Panc1 (cell line): Measurements from ENCODE around the gene SMPD4.
"Not testable (repeated sequence)": the region's sequence is repeated elsewhere in the genome, so short reads cannot be mapped to it uniquely, and the experiment has no call there.

ENCODE experiments used
- POLR2AphosphoS5 ChIP-seq: IDR thresholded peaks from 2 replicates; pipeline ENCODE4 v1.6.1; 2012; ENCODE audit warnings: mild to moderate bottlenecking, low read depth, low read length, moderate library complexity
- TCF7L2 ChIP-seq: IDR thresholded peaks from 2 replicates; pipeline ENCODE4 v1.6.1; 2011; ENCODE audit warnings: mild to moderate bottlenecking, low read depth, low read length, inconsistent platforms
- TF ChIP-seq, protein P1 (sequence below), 2 experiments: IDR thresholded peaks; 2 replicates each; pipeline ENCODE4 v1.6.1; 2011 to 2012; ENCODE audit warnings: low read depth in 2 of 2, control low read depth in 1 of 2, low read length in 1 of 2, mild to moderate bottlenecking in 1 of 2, moderate library complexity in 1 of 2; ENCODE audit not compliant: insufficient read depth in 1 of 2
- TF ChIP-seq, protein P2 (sequence below): fragments of 450-650 bp; IDR thresholded peaks from 2 replicates; pipeline ENCODE4 v1.5.1; 2017; ENCODE audit warnings: mild to moderate bottlenecking

DNA sequence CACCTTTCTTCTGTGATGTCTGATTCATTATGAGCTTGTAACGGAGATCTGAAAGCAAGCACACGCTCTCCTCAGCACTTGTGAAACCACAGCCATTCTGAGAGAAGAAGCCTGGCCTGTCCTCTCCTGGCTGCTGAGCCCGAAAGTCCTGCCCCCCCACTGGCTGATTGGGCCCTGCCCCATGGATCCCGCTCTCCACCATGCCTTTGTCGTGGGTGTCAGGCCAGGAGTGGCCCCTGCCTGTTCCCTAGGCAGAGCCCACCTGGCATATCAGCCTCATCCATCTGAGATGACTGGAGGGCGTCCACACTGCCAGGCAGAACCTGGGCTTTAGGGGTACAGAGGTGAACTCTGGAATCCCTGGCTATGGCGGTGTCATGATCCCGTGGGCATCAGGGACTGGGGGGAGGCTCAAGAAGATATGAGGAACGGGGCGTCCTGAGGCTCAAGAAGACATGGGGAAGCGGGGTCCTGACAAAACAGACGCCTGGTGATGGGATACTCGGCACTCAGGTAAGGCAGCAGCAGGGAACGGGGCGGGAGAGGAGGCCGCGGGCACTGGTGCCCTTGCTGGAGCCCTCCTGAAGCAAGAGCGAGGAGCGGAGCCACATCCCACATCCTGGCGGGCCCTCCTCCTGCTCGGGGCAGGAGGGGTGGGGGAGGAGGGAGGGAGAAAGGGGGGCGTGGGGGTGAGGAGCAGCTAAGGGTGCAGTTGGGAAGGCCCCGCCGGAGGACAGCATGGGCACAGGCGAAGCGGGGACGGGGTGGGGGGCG, 37.9 kb downstream of the SMPD4 start:
- TF ChIP-seq POLR2AphosphoS5, TCF7L2: not testable (repeated sequence)
- TF ChIP-seq, protein P1, sequence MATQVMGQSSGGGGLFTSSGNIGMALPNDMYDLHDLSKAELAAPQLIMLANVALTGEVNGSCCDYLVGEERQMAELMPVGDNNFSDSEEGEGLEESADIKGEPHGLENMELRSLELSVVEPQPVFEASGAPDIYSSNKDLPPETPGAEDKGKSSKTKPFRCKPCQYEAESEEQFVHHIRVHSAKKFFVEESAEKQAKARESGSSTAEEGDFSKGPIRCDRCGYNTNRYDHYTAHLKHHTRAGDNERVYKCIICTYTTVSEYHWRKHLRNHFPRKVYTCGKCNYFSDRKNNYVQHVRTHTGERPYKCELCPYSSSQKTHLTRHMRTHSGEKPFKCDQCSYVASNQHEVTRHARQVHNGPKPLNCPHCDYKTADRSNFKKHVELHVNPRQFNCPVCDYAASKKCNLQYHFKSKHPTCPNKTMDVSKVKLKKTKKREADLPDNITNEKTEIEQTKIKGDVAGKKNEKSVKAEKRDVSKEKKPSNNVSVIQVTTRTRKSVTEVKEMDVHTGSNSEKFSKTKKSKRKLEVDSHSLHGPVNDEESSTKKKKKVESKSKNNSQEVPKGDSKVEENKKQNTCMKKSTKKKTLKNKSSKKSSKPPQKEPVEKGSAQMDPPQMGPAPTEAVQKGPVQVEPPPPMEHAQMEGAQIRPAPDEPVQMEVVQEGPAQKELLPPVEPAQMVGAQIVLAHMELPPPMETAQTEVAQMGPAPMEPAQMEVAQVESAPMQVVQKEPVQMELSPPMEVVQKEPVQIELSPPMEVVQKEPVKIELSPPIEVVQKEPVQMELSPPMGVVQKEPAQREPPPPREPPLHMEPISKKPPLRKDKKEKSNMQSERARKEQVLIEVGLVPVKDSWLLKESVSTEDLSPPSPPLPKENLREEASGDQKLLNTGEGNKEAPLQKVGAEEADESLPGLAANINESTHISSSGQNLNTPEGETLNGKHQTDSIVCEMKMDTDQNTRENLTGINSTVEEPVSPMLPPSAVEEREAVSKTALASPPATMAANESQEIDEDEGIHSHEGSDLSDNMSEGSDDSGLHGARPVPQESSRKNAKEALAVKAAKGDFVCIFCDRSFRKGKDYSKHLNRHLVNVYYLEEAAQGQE (IDR thresholded peaks at IDR 0.05; ENCODE audit: insufficient read depth in 1 of 2, low read depth in 2 of 2, low read length in 1 of 2) = not testable (repeated sequence)
- TF ChIP-seq, protein P2, sequence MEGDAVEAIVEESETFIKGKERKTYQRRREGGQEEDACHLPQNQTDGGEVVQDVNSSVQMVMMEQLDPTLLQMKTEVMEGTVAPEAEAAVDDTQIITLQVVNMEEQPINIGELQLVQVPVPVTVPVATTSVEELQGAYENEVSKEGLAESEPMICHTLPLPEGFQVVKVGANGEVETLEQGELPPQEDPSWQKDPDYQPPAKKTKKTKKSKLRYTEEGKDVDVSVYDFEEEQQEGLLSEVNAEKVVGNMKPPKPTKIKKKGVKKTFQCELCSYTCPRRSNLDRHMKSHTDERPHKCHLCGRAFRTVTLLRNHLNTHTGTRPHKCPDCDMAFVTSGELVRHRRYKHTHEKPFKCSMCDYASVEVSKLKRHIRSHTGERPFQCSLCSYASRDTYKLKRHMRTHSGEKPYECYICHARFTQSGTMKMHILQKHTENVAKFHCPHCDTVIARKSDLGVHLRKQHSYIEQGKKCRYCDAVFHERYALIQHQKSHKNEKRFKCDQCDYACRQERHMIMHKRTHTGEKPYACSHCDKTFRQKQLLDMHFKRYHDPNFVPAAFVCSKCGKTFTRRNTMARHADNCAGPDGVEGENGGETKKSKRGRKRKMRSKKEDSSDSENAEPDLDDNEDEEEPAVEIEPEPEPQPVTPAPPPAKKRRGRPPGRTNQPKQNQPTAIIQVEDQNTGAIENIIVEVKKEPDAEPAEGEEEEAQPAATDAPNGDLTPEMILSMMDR = not testable (repeated sequence)
